ENCODE results near the gene EYA2. TPM values are rescaled to one million over a fixed set of nuclear protein-coding genes. Genes with fewer than 3 reads are reported as not detected.

EYA2 gene
- total RNA-seq, 2 experiments from 2014 or later = not detected

DNA sequence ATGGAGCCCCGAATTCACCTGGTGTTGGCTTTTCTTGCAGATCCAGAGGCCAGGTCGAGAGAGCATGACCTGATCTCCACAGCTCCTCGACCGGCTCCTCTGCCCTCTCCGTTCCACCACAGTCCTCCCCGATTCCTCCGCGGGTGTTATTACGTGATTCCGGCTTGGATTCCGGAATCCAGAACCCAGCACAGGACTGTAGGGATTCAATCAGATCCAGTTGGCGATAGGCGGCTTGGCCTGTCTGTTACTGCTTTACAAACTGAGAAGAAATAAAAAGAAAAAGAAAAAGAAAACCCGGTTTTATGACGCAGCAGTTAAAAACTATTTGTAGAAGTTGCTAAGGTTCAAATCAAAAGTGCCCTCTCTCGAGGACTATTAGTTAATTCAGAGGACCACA, 222.7 kb downstream of the EYA2 start:
- Mint-ChIP-seq H3K4me3 (no peak overlapping the region), H3K9me3 (no peaks in the 10 kb centered on the region), H3K4me1 (ENCODE audit: low read depth) (no peaks in the 10 kb centered on the region), H3K27ac (no peak overlapping the region), H3K36me3 (ENCODE audit: low read depth) (no peaks in the 10 kb centered on the region), H3K27me3 (ENCODE audit: low read depth) (peaks cover 12% of the 10 kb centered on the region)
- CTCF ChIA-PET = no interaction called here
- intact Hi-C loops (cut with micrococcal nuclease) = no loop called here
- no peak for DNase-seq

DNA sequence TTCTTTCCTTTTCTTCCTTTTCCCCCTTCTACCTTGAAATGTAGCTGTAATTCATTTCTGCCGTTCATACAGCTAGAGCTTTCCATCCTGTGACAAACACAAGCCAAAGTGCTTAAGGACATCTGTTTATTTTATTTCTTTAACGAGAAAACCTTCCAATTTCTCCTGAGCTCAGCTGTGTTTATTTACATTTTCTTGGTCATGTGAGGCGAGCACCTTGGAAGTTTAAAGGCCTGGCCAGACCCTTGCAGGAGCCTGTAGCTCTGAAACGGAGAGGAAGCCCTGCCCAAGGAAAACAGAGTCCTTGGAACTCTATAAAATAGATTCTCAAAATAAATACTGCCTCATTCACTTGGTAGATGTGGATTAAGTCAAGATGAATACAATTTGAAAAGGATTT, 223.1 kb downstream of the EYA2 start:
- H3K36me3 Mint-ChIP-seq (ENCODE audit: low read depth) = no peaks in the 10 kb centered on the region
- CTCF ChIA-PET = no interaction called here
- no peak overlapping the region for H3K4me3 Mint-ChIP-seq
- no peaks in the 10 kb centered on the region for H3K4me1 Mint-ChIP-seq (ENCODE audit: low read depth)
- no peak for DNase-seq
- no peak overlapping the region for H3K27ac Mint-ChIP-seq
- peaks cover 12% of the 10 kb centered on the region for H3K27me3 Mint-ChIP-seq (ENCODE audit: low read depth)
- intact Hi-C loops (cut with micrococcal nuclease) = no loop called here
- no peaks in the 10 kb centered on the region for H3K9me3 Mint-ChIP-seq

DNA sequence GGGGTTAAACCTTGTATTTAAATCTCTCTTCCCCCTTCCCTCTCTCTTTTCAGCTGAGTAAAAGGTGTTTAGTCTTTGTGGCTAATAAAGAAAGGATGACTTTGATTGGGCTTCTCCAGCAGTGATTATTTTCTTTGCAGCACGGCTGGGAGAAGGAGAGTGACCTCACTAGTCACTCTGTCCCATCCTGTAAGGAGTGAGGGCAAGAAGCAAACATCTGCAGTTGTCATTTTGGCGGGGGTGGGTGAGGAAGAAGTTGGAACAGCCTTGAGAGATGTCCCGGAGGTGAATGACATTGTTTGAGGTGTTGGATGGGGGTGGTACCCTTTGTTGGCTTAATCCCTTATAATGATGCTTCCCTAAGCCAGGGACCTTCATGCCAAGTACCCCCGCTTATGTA, 223.6 kb downstream of the EYA2 start:
- H3K27ac Mint-ChIP-seq = no peak overlapping the region
- intact Hi-C loops (cut with micrococcal nuclease) = no loop called here
- H3K27me3 Mint-ChIP-seq (ENCODE audit: low read depth) = peaks cover 12% of the 10 kb centered on the region
- no peak for DNase-seq
- H3K36me3 Mint-ChIP-seq (ENCODE audit: low read depth) = no peaks in the 10 kb centered on the region
- CTCF ChIA-PET = no interaction called here
- H3K4me1 Mint-ChIP-seq (ENCODE audit: low read depth) = no peaks in the 10 kb centered on the region
- no peaks in the 10 kb centered on the region for H3K9me3 Mint-ChIP-seq
- H3K4me3 Mint-ChIP-seq = no peak overlapping the region

DNA sequence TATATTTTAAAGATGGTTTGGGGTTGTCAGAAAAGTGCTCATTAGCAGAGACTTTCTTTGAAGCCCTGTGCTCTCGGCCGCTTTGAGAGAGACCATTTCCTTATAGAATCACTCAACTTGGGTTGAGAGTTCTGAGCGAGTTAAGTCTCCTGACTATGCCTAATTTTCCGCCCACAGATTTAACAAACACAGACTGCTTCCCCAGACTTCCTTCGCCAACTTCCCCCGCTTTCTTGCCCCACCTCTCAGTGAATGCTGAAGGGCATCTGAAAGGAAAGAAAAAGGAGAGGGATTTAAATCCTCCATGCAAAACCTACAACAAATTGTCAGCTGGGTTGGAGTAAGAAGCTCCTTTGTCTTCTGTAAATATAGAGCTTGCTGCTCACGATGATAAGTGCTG, 224.0 kb downstream of the EYA2 start:
- CTCF ChIA-PET = interaction anchor here (0.6 kb wide), 1 partner anchor 12 kb away, joined by 3 read pairs; no protein-coding TSS in a partner anchor
- no peak for DNase-seq
- Mint-ChIP-seq H3K4me1 (ENCODE audit: low read depth) (no peaks in the 10 kb centered on the region), H3K9me3 (no peaks in the 10 kb centered on the region), H3K4me3 (no peak overlapping the region), H3K27ac (no peak overlapping the region), H3K27me3 (ENCODE audit: low read depth) (peaks cover 12% of the 10 kb centered on the region), H3K36me3 (ENCODE audit: low read depth) (no peaks in the 10 kb centered on the region)
- intact Hi-C loops (cut with micrococcal nuclease) = no loop called here

DNA sequence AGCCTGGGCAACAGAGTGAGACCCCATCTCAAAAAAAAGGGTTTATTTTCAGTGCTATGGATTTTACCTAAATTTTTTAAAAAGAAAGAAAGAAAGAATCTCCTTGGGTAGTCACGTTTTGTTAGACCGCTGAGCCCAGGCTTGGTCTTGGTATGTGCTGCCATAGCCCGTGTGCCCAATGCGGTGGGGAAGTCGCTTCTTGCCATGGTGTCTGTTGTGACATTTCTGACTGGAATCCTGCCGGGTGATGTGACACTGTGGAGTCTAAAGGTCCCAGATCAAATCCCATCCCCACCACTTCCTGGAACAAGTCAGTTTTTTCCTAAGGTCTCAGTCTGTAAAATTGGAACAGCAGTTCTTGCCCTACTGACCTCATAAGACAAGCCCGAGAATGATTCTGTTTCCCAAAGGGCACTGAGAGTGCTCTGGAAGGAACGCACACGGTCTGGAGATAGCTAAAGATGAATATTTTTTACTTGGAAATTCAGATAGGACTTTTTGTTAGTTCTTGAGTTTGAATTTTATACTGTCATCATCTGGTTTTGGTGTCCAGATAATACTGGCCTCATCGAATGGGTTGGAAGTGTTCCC, 225.8 kb downstream of the EYA2 start:
- H3K27ac Mint-ChIP-seq = no peak overlapping the region
- peaks cover 18% of the 10 kb centered on the region for H3K27me3 Mint-ChIP-seq (ENCODE audit: low read depth)
- no peak overlapping the region for H3K4me3 Mint-ChIP-seq
- no peak for DNase-seq
- H3K9me3 Mint-ChIP-seq = no peaks in the 10 kb centered on the region
- CTCF ChIA-PET = no interaction called here
- H3K4me1 Mint-ChIP-seq (ENCODE audit: low read depth) = no peaks in the 10 kb centered on the region
- H3K36me3 Mint-ChIP-seq (ENCODE audit: low read depth) = no peaks in the 10 kb centered on the region
- intact Hi-C loops (cut with micrococcal nuclease) = no loop called here

DNA sequence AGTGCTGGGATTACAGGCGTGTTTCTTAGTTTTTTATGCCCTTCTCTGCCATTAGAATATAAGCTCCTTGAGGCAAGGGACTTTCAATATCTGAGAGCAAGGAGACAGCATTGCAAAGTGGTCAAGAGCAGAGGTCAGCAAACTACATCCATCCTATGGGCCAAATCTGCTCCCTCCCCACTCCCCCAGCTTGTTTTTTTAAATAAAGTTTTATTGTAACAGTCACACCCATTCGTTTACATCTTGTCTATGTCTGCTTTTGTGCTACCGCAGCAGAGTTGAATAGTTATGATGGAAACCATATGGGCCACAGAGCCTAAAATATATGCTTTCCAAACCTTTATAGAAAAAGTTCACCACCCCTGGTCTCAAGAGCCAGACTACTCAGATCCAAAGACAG, 227.9 kb downstream of the EYA2 start:
- intact Hi-C loops (cut with micrococcal nuclease) = no loop called here
- DNase-seq = no peak
- peaks cover 19% of the 10 kb centered on the region for H3K27me3 Mint-ChIP-seq (ENCODE audit: low read depth)

DNA sequence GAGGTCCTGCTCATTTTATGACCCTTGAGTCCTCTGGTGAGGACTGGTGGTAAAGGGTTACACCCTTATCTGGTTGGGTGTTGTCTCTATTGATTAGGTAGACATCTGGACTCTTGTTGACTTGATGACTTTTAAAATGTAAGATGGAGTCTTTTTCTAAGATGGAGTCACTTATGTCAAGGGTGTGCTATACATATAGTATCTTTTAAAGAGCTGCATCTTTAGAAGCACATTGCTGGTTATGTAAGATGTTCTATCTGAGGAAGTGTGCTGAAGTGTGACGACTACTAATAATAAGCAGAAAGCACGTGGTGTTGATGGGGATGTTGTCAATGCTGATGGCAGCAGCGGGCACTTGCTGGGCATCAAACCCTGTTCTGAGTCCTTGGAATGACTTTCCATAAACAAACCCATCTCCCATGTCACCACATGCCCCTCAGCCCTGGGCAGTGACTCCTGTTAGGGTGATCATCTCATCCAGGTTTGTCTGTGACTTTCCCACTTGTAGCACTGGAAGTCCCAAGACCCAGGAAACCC, 229.6 kb downstream of the EYA2 start:
- H3K27ac Mint-ChIP-seq = no peak overlapping the region
- CTCF ChIA-PET = no interaction called here
- no peaks in the 10 kb centered on the region for H3K4me1 Mint-ChIP-seq (ENCODE audit: low read depth)
- H3K4me3 Mint-ChIP-seq = no peak overlapping the region
- no peaks in the 10 kb centered on the region for H3K36me3 Mint-ChIP-seq (ENCODE audit: low read depth)
- no peak for DNase-seq
- H3K9me3 Mint-ChIP-seq = no peaks in the 10 kb centered on the region
- intact Hi-C loops (cut with micrococcal nuclease) = no loop called here
- peaks cover 20% of the 10 kb centered on the region for H3K27me3 Mint-ChIP-seq (ENCODE audit: low read depth)

More for the DNA sequence above, 227.9 kb downstream of the EYA2 start:
- H3K4me3 Mint-ChIP-seq = no peak overlapping the region
- CTCF ChIA-PET = interaction anchor here (0.6 kb wide), 1 partner anchor 215 kb away, joined by 3 read pairs; no protein-coding TSS in a partner anchor
- H3K36me3 Mint-ChIP-seq (ENCODE audit: low read depth) = no peaks in the 10 kb centered on the region
- H3K27ac Mint-ChIP-seq = no peak overlapping the region
- H3K4me1 Mint-ChIP-seq (ENCODE audit: low read depth) = no peaks in the 10 kb centered on the region
- H3K9me3 Mint-ChIP-seq = no peaks in the 10 kb centered on the region

DNA sequence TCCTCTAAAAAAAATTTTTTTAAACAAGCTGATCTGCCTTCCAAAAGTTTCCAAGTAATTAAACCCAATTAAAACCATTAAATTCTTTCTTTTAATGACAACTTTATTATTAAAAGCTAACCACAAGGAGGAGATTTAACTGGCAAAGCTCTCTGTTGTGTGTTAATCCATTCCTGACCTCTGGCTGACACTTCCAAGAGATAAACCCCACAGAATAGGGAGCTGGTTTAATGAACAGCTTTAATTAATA, 230.8 kb downstream of the EYA2 start:
- CTCF ChIA-PET = no interaction called here
- Mint-ChIP-seq H3K4me1 (ENCODE audit: low read depth) (no peaks in the 10 kb centered on the region), H3K36me3 (ENCODE audit: low read depth) (no peaks in the 10 kb centered on the region), H3K4me3 (no peak overlapping the region), H3K27me3 (ENCODE audit: low read depth) (peaks cover 19% of the 10 kb centered on the region), H3K27ac (no peak overlapping the region), H3K9me3 (no peaks in the 10 kb centered on the region)
- intact Hi-C loops (cut with micrococcal nuclease) = no loop called here
- DNase-seq = no peak

DNA sequence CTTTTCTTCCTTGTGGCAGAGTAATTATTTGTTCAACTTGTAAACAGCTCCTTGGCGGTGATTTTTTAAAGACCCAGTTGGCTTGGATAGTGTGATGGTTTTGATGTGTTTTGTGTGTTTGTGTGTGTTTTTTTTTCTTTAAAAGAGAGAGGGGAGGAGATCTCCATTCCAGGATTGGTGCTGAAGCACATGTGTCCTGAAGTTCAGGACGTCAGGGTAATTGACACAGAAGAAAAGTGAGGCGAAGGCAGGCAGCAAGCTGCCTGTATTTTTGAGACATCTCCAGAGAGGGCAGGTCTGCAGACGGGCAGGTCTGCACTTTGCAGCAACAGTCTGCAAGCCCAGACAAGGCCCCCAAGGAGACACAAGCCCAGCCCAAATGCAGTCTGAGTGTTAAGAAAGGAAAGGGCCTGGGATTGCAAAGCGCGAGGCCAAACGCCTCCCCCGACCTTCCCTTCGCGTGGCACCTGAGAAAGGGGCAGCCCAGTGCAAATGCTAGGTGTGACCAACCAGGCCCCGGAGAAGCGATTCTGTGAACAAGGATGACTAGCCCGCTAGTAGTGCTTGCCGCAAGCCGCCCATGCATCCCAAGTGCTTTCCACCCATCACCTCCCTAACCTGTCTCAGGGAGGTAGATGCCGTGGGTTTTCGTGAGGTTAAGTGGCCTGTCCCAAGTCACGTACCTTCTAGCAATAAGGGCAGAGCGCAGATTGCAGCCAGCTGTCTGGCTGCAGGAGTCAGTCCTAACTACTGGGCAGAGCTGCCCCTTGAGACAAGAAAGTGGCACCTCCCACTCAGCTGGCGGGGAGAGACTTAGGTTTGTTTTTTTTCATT, 231.3 kb downstream of the EYA2 start:
- Mint-ChIP-seq H3K9me3 (no peaks in the 10 kb centered on the region), H3K36me3 (ENCODE audit: low read depth) (no peaks in the 10 kb centered on the region), H3K4me1 (ENCODE audit: low read depth) (no peaks in the 10 kb centered on the region), H3K27ac (no peak overlapping the region), H3K4me3 (no peak overlapping the region), H3K27me3 (ENCODE audit: low read depth) (peaks cover 18% of the 10 kb centered on the region)
- intact Hi-C loops (cut with micrococcal nuclease) = no loop called here
- DNase-seq = no peak
- CTCF ChIA-PET = no interaction called here

DNA sequence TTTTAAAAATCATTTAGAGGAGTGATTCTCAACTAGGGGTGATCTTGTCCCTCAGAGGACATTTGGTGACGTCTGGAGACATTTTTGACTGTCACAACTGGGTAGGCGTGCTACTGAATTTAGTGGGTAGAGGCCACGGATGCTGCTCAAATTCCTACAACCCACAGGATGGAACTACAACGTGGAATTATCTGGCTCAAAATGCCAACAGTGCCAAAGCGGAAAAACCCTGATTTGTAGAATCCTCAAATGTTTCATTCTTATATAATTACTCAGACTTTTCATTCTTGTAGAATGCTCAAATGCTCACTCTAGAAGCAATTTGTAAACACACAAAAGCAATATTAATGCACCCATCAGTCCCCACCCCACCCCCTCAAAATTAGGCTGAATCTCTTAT, 232.1 kb downstream of the EYA2 start:
- Mint-ChIP-seq H3K4me3 (no peak overlapping the region), H3K36me3 (ENCODE audit: low read depth) (no peaks in the 10 kb centered on the region), H3K27me3 (ENCODE audit: low read depth) (peaks cover 22% of the 10 kb centered on the region), H3K27ac (no peak overlapping the region), H3K9me3 (no peaks in the 10 kb centered on the region), H3K4me1 (ENCODE audit: low read depth) (no peaks in the 10 kb centered on the region)
- DNase-seq = no peak
- CTCF ChIA-PET = no interaction called here
- intact Hi-C loops (cut with micrococcal nuclease) = no loop called here

DNA sequence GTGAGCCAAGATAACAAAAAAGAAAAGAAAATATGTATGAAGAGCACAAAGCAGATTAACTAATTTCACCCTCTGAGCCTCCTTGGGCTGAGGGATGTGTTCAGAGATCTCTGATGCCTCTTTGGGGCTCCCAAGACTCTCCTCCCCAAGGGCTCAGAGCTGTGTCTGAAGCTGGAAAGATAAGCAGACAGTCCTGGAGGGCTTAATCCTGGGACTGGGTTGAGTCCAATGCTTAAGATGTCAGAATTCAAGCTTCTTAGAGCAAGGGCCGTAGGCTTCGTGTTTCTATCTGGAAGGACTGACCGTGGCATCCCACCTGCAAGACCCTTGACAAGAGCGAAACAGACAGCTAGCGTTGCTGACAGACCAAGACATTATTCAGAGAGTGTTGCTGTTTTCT, 232.9 kb downstream of the EYA2 start:
- H3K27me3 Mint-ChIP-seq (ENCODE audit: low read depth) = peaks cover 22% of the 10 kb centered on the region
- H3K9me3 Mint-ChIP-seq = no peaks in the 10 kb centered on the region
- CTCF ChIA-PET = no interaction called here
- H3K4me3 Mint-ChIP-seq = no peak overlapping the region
- intact Hi-C loops (cut with micrococcal nuclease) = no loop called here
- no peak for DNase-seq
- no peaks in the 10 kb centered on the region for H3K4me1 Mint-ChIP-seq (ENCODE audit: low read depth)
- H3K36me3 Mint-ChIP-seq (ENCODE audit: low read depth) = no peaks in the 10 kb centered on the region
- no peak overlapping the region for H3K27ac Mint-ChIP-seq

DNA sequence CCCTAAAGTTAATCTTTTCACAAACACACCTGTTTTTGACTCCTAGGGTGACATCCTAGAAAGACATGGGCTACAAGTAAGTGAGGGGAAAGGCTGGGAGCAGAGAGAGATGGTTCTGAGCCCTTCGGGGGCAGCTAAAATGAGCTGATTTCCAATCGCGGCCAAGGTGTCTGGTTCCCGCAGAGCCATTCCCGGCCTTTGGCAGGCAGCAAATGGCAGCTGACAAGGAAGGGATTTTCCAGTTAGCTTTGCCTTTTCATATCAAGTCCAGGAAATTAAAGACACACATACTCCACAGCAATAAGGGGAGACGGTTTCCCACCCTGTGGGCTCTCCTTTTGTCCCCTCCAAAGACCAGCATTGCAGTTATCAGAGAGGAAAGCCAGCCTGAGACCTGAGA, 233.4 kb downstream of the EYA2 start:
- H3K36me3 Mint-ChIP-seq (ENCODE audit: low read depth) = no peaks in the 10 kb centered on the region
- peaks cover 22% of the 10 kb centered on the region for H3K27me3 Mint-ChIP-seq (ENCODE audit: low read depth)
- no peak overlapping the region for H3K27ac Mint-ChIP-seq
- no peaks in the 10 kb centered on the region for H3K9me3 Mint-ChIP-seq
- no peak for DNase-seq
- no peaks in the 10 kb centered on the region for H3K4me1 Mint-ChIP-seq (ENCODE audit: low read depth)
- CTCF ChIA-PET = no interaction called here
- H3K4me3 Mint-ChIP-seq = no peak overlapping the region
- intact Hi-C loops (cut with micrococcal nuclease) = no loop called here

DNA sequence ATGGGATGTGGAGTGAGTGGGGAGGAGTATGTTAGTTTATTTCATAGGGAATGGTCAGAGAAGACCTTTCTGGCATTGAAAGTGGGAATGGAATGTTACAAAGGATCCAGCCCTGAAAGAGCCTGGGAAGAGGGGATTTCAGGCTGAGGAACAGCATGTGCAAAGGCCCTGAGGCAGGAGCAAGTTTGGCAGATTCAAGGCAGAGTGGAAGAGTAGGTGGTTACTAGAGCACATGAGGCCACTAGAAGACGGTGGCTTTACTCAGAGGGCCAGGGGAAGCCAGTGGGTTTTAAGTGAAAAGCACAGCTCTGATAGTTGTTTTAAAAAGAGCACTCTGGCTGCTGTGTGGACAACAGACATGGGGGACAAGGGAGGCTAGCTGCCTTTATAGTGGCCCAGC, 234.7 kb downstream of the EYA2 start:
- H3K27ac Mint-ChIP-seq = no peak overlapping the region
- H3K27me3 Mint-ChIP-seq (ENCODE audit: low read depth) = peaks cover 17% of the 10 kb centered on the region
- no peak for DNase-seq
- no peak overlapping the region for H3K4me3 Mint-ChIP-seq
- intact Hi-C loops (cut with micrococcal nuclease) = no loop called here
- no peaks in the 10 kb centered on the region for H3K4me1 Mint-ChIP-seq (ENCODE audit: low read depth)
- no peaks in the 10 kb centered on the region for H3K36me3 Mint-ChIP-seq (ENCODE audit: low read depth)
- CTCF ChIA-PET = no interaction called here
- no peaks in the 10 kb centered on the region for H3K9me3 Mint-ChIP-seq

Measured in activated naive CD4-positive, alpha-beta T cell treated with anti-CD3 and anti-CD28 coated beads for 36 hours (primary cell).